DMS 273 (cell line): ENCODE measurements around the gene DHODH.
"Not testable (repeated sequence)": the region's sequence is repeated elsewhere in the genome, so short reads cannot be mapped to it uniquely, and the experiment has no call there.

Source experiments
- DNase-seq: peaks from one replicate; lab custom pipeline; 2025; ENCODE audit not compliant: unreplicated experiment; lab: John Stamatoyannopoulos, UW

DHODH gene

GRCh38 chr16:72008424-72009216 is at the start of gene DHODH:
Gene DHODH (plus strand): TSS chr16:72008744. CDS start chr16:72008765, 21 bp downstream.
- peak; percentile 99 for DNase-seq

- peak; percentile 91 for DNase-seq
Observed at GRCh38 chr16:71961066-71962039, 47.2 kb upstream of the DHODH start.

GRCh38 chr16:71963125-71963875 is 45.2 kb upstream of the DHODH start:
- DNase-seq: no peak

- DNase-seq: no peak
Observed at GRCh38 chr16:71965223-71965622, 43.3 kb upstream of the DHODH start.

- DNase-seq: no peak
Observed at GRCh38 chr16:71966932-71967331, 41.6 kb upstream of the DHODH start.

GRCh38 chr16:71969353-71969752 is 39.2 kb upstream of the DHODH start:
- no peak for DNase-seq

- no peak for DNase-seq
Observed at GRCh38 chr16:71971571-71971970, 37.0 kb upstream of the DHODH start.

GRCh38 chr16:71972356-71972755 is 36.2 kb upstream of the DHODH start:
- DNase-seq: no peak

GRCh38 chr16:71973001-71973400 is 35.5 kb upstream of the DHODH start:
- no peak for DNase-seq

GRCh38 chr16:71974068-71974818 is 34.3 kb upstream of the DHODH start:
- no peak for DNase-seq

GRCh38 chr16:71985262-71985974 is 23.1 kb upstream of the DHODH start:
- DNase-seq: no peak

GRCh38 chr16:71986131-71986530 is 22.4 kb upstream of the DHODH start:
- no peak for DNase-seq

GRCh38 chr16:71995038-71995437 is 13.5 kb upstream of the DHODH start:
- DNase-seq: no peak

GRCh38 chr16:71997578-71997977 is 11.0 kb upstream of the DHODH start:
- DNase-seq: not testable (repeated sequence)

- DNase-seq: no peak
Observed at GRCh38 chr16:72001180-72001874, 7.2 kb upstream of the DHODH start.

- DNase-seq: no peak
Observed at GRCh38 chr16:72002619-72003018, 5.9 kb upstream of the DHODH start.

- DNase-seq: not testable (repeated sequence)
Observed at GRCh38 chr16:72008065-72008423, 500 bp upstream of the DHODH start.

GRCh38 chr16:72009779-72010178 is 1.2 kb downstream of the DHODH start:
- no peak for DNase-seq

- no peak for DNase-seq
Observed at GRCh38 chr16:72012607-72013006, 4.1 kb downstream of the DHODH start.
